ENCODE measurements around the gene ZBTB7A. TPM values are rescaled to one million over a fixed set of nuclear protein-coding genes. Genes with fewer than 3 reads are reported as not detected.

Gene ZBTB7A
- total RNA-seq, 4 donors from 2014 or later, result 138 to 162 (median 152) TPM

DNA sequence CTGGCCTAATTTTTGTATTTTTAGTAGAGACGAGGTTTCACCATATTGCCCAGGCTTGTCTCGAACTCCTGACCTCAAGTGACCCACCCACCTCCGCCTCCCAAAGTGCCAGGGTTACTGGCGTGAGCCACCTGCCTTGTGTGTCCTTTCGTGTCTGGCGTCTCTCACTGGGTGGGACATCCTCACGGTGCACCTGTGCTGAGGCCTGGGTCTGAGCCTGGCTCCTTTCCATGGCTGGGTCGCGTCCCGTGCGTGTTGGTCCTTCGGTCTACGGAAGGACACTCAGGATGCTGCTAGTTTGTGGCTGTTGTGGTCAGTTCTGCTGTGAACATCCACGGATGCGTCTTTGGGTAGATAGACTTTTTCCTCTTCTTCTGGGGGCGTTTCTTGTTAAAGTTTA is 39.6 kb downstream of the ZBTB7A start:
- H3K4me3 ChIP-seq (ENCODE audit: low read depth, poor library complexity, severe bottlenecking), result no peak overlapping the region
- no peak for TF ChIP-seq POLR2A (IDR thresholded peaks at IDR 0.05)
- TF ChIP-seq, protein P1, sequence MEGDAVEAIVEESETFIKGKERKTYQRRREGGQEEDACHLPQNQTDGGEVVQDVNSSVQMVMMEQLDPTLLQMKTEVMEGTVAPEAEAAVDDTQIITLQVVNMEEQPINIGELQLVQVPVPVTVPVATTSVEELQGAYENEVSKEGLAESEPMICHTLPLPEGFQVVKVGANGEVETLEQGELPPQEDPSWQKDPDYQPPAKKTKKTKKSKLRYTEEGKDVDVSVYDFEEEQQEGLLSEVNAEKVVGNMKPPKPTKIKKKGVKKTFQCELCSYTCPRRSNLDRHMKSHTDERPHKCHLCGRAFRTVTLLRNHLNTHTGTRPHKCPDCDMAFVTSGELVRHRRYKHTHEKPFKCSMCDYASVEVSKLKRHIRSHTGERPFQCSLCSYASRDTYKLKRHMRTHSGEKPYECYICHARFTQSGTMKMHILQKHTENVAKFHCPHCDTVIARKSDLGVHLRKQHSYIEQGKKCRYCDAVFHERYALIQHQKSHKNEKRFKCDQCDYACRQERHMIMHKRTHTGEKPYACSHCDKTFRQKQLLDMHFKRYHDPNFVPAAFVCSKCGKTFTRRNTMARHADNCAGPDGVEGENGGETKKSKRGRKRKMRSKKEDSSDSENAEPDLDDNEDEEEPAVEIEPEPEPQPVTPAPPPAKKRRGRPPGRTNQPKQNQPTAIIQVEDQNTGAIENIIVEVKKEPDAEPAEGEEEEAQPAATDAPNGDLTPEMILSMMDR (IDR thresholded peaks at IDR 0.05), result no peak
- 90 to 93% methylated on average over 16 of the region's 16 CpGs for WGBS, 2 donors
- intact Hi-C loops (cut with DNase I; ENCODE audit: low total_unique reads), result no loop called here
- no peak for DNase-seq (ENCODE audit: low spot score in 2 of 2)

DNA sequence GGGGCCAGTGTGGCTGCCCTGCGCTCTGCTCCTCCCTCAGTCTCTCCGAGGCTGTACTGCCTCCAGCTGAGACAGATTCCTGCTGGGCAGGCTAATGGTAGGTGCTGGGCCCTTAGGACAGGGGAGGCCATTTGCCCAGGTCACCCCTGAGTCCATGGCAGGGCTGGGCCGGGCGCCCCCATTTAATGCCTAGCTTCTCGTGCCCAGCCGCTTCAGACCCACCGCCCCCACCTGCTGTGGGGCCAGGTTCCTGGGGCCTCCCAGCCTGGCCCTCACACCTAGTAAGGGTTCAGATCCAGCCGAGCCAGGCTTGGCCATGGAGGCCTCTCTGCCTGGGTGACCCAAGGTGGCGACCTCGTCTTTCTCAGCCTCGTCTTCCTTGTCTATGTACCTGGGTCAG is 41.4 kb downstream of the ZBTB7A start:
- intact Hi-C loops (cut with DNase I; ENCODE audit: low total_unique reads), result no loop called here
- DNase-seq (ENCODE audit: low spot score in 2 of 2), result no peak
- TF ChIP-seq POLR2A (IDR thresholded peaks at IDR 0.05), result no peak
- TF ChIP-seq, protein P1 (IDR thresholded peaks at IDR 0.05), result no peak
- no peak overlapping the region for H3K4me3 ChIP-seq (ENCODE audit: low read depth, poor library complexity, severe bottlenecking)
- WGBS, 2 donors, result 67 to 84% methylated on average over 11 of the region's 11 CpGs

DNA sequence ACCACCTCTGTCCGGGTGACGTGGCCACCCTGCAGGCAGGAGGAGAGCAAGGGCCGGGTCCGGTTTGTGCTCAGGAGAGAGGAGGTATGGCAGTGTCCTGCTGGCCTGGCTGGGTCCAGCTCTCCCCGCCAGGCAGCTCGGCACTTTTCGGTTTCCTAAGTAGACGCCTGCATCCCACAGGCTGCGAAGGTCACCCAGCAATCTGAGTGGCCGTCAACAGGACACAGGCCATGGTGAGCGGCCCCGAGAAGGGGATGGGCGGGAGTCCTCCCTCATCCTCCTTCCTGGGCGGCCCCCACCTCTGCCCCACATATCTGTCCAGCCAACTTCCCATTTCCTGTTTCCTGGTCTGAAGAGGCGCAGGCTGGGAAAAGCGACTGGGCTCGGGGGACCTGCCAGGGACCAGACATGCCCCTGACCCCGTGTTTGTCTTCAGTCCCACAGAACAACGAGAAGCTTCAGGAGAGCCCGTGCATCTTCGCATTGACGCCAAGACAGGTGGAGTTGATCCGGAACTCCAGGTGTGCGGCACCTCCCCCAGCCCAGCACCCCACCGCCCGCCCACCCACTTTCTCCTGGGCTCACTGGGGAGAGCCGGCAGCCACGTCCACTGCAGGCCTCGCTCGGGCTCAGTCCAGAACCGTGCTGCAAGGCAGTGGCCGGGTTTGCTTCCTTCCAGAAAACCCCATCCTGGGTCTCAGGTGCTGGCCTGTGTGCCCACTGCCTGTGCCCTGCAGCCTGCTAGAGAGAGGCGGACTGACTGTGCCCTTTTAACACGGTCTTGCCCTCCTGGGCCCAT is 42.9 kb downstream of the ZBTB7A start:
- intact Hi-C loops (cut with DNase I; ENCODE audit: low total_unique reads), result no loop called here
- WGBS, 2 donors, result 76 to 84% methylated on average over 25 to 34 of the region's 34 CpGs
- no peak for TF ChIP-seq POLR2A (IDR thresholded peaks at IDR 0.05)
- TF ChIP-seq, protein P1 (IDR thresholded peaks at IDR 0.05), result no peak
- DNase-seq (ENCODE audit: low spot score in 2 of 2), result no peak
- H3K4me3 ChIP-seq (ENCODE audit: low read depth, poor library complexity, severe bottlenecking), result no peak overlapping the region

DNA sequence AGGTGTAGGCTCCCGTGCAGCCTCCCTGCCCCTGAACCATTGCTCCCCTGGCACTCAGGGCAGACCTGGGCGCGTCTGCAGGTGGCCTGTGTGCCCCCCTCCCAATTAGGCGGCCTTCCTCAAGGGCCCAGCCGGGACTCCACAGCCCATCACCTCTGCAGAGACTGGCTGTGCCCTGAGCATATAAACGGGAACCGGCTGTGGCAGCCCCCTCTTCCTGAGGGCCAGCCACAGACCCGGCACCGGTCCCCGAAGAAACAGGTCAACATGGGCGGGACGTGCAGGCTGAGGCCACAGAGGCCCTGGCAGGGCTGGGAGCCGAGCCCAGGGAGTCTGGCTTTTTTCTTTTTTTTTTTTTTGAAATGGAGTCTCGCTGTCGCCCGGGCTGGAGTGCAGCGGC is 47.1 kb downstream of the ZBTB7A start:
- TF ChIP-seq POLR2A (IDR thresholded peaks at IDR 0.05), result no peak
- TF ChIP-seq, protein P1 (IDR thresholded peaks at IDR 0.05), result no peak
- DNase-seq (ENCODE audit: low spot score in 2 of 2), result no peak
- no peak overlapping the region for H3K4me3 ChIP-seq (ENCODE audit: low read depth, poor library complexity, severe bottlenecking)
- intact Hi-C loops (cut with DNase I; ENCODE audit: low total_unique reads), result no loop called here
- WGBS, 2 donors, result 38 to 65% methylated on average over 17 of the region's 17 CpGs

DNA sequence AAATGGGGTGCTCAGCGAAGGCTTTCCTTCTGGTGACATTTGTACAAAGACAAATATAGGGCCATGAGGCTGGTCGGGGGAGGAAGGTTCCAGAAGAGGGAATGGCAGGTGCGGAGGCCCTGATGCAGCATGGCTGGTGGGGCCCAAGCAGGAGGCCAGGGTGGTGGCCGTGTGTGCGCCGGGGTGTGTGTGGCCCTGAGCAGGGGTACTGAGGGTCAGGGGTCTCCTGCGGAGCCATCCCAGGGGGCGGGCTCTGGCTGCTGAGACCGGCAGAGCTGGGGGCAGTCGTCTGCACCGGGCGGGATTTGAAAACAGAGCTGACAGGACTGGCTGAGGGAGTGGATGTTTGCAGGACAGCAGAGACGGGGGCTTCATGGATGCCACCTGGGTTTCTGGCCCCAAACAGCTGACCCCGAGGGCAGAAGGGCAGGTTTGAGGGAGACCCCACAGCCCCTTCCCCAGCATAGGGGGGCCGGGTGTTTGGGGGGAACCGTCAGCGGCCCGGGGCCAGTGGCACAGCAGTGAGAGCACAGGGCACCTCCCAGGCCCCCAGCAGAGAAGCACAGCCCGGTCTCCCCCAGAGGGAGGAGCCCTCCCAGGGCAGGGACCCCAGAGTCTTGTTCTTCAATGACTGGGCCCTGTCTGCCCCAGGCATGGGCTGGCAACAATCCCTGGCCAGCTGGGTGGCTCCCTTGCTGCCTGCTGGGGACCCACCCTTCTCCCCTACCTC is 47.8 kb downstream of the ZBTB7A start:
- no peak for DNase-seq (ENCODE audit: low spot score in 2 of 2)
- 79 to 83% methylated on average over 18 to 19 of the region's 19 CpGs for WGBS, 2 donors
- no peak overlapping the region for H3K4me3 ChIP-seq (ENCODE audit: low read depth, poor library complexity, severe bottlenecking)
- TF ChIP-seq POLR2A (IDR thresholded peaks at IDR 0.05), result no peak
- TF ChIP-seq, protein P1 (IDR thresholded peaks at IDR 0.05), result no peak
- intact Hi-C loops (cut with DNase I; ENCODE audit: low total_unique reads), result no loop called here
